ENCODE results near the gene MTHFSD.
A peak's percentile ranks its signal among the peaks of the same experiment; 100 is the strongest.

MTHFSD gene

GRCh38 chr16:86558355-86559193 is 3.5 kb upstream of the MTHFSD start:
- TF ChIP-seq CTCF (conservative IDR thresholded peaks at IDR 0.05), result no peak
- H3K27ac ChIP-seq, result no peak overlapping the region

- TF ChIP-seq CTCF (conservative IDR thresholded peaks at IDR 0.05), result no peak
- no peak overlapping the region for H3K27ac ChIP-seq
Measured at GRCh38 chr16:86557587-86557986, 2.6 kb upstream of the MTHFSD start.

- no peak for TF ChIP-seq CTCF (conservative IDR thresholded peaks at IDR 0.05)
- no peak overlapping the region for H3K27ac ChIP-seq
Measured at GRCh38 chr16:86556576-86556975, 1.5 kb upstream of the MTHFSD start.

GRCh38 chr16:86555704-86556075 is 655 bp upstream of the MTHFSD start:
- no peak for TF ChIP-seq CTCF (conservative IDR thresholded peaks at IDR 0.05)
- H3K27ac ChIP-seq, result no peak overlapping the region

- no peak for TF ChIP-seq CTCF (conservative IDR thresholded peaks at IDR 0.05)
Measured at GRCh38 chr16:86554599-86554916, 477 bp downstream of the MTHFSD start.

GRCh38 chr16:86553356-86553755 is 1.7 kb downstream of the MTHFSD start:
- TF ChIP-seq CTCF (conservative IDR thresholded peaks at IDR 0.05), result no peak
- H3K27ac ChIP-seq, result no peak overlapping the region

More at GRCh38 chr16:86554599-86554916, 477 bp downstream of the MTHFSD start:
- peak overlapping the region; percentile 36; the same call in 1 of the 2 replicates for H3K27ac ChIP-seq

- no peak for TF ChIP-seq CTCF (conservative IDR thresholded peaks at IDR 0.05)
Measured at GRCh38 chr16:86550281-86550680, 4.8 kb downstream of the MTHFSD start.

More at GRCh38 chr16:86550281-86550680, 4.8 kb downstream of the MTHFSD start:
- no peak overlapping the region for H3K27ac ChIP-seq

All from VCaP (cell line).